ENCODE data around the gene WWP2.

DNA sequence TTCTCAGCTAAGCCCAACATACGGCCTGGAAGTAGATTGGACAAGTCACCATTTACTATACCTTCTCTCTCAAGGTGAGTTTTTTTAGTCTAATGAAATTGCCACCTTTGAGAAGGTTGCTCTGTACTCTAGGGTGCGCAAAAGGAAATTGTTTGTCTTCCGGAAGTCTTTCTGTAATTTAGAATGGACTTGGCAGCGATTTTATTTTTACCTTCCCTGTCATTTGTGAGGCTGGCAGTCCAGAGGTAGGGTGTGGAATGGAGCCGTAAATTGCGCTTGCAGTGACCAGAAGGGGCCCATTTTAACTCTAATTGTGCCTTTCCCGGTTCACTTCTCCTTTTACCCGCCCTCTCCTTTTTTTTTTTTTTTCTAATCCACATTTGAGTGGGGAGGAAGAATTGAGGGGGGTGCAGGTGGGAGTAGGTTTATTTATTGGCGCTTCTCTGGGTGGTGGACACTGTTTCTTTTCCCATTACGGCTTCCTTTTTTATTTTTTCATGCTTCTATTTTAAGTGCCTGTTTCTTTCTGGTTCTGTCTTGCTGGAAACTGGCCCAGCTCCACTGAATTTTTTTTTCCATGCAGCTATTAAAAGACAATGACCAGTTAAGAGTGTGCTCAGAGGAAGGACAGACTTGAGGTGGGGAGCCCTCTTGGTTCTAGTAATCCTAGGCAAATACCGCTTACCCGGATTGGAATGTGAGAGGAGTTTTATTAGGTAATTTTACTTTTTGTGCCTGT is 99.3 kb downstream of the WWP2 start:
- TF ChIP-seq, protein P1, sequence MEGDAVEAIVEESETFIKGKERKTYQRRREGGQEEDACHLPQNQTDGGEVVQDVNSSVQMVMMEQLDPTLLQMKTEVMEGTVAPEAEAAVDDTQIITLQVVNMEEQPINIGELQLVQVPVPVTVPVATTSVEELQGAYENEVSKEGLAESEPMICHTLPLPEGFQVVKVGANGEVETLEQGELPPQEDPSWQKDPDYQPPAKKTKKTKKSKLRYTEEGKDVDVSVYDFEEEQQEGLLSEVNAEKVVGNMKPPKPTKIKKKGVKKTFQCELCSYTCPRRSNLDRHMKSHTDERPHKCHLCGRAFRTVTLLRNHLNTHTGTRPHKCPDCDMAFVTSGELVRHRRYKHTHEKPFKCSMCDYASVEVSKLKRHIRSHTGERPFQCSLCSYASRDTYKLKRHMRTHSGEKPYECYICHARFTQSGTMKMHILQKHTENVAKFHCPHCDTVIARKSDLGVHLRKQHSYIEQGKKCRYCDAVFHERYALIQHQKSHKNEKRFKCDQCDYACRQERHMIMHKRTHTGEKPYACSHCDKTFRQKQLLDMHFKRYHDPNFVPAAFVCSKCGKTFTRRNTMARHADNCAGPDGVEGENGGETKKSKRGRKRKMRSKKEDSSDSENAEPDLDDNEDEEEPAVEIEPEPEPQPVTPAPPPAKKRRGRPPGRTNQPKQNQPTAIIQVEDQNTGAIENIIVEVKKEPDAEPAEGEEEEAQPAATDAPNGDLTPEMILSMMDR (conservative IDR thresholded peaks at IDR 0.05; ENCODE audit: low read length), result no peak
- TF ChIP-seq EZH2phosphoT487 (IDR thresholded peaks at IDR 0.05; ENCODE audit: borderline replicate concordance), result no peak
